Daoy (cell line): ENCODE results near the gene COL19A1. TPM values are rescaled to one million over a fixed set of nuclear protein-coding genes. Genes with fewer than 3 reads are reported as not detected.

Source experiments
- DNase-seq: peaks from one replicate; pipeline ENCODE4 v3.0.0-alpha.2; 2015; ENCODE audit warnings: low read depth
- total RNA-seq: library from RNA; depleted of rRNA; stranded (reverse); fragments of >200 nt; shearing (Covaris generic); gene quantifications from 2 replicates; pipeline ENCODE4 v1.2.3, GENCODE V29; 2014

COL19A1 gene
- total RNA-seq, 1 experiment from 2014 or later = 0.06 TPM

- peak; percentile 38 for DNase-seq
Observed at GRCh38 chr6:70124882-70125545, 258.7 kb downstream of the COL19A1 start.

GRCh38 chr6:70125602-70126001 is 259.2 kb downstream of the COL19A1 start:
- DNase-seq = no peak

- no peak for DNase-seq
Observed at GRCh38 chr6:70129341-70129740, 263.0 kb downstream of the COL19A1 start.

- no peak for DNase-seq
Observed at GRCh38 chr6:70130865-70131264, 264.5 kb downstream of the COL19A1 start.

- DNase-seq = no peak
Observed at GRCh38 chr6:70131528-70131927, 265.2 kb downstream of the COL19A1 start.

GRCh38 chr6:70133246-70133645 is 266.9 kb downstream of the COL19A1 start:
- no peak for DNase-seq

- no peak for DNase-seq
Observed at GRCh38 chr6:70134542-70134941, 268.2 kb downstream of the COL19A1 start.

GRCh38 chr6:70135219-70136160 is 269.1 kb downstream of the COL19A1 start:
- no peak for DNase-seq

GRCh38 chr6:70136996-70137395 is 270.6 kb downstream of the COL19A1 start:
- DNase-seq = no peak

- no peak for DNase-seq
Observed at GRCh38 chr6:70140496-70140895, 274.1 kb downstream of the COL19A1 start.

- DNase-seq = no peak
Observed at GRCh38 chr6:70142034-70142433, 275.7 kb downstream of the COL19A1 start.

- DNase-seq = no peak
Observed at GRCh38 chr6:70145178-70145577, 278.8 kb downstream of the COL19A1 start.

GRCh38 chr6:70149209-70149788 is 282.9 kb downstream of the COL19A1 start:
- no peak for DNase-seq

GRCh38 chr6:70150521-70150920 is 284.2 kb downstream of the COL19A1 start:
- DNase-seq = no peak

- peak; percentile 5 for DNase-seq
Observed at GRCh38 chr6:70151616-70152015, 285.3 kb downstream of the COL19A1 start.

- DNase-seq = no peak
Observed at GRCh38 chr6:70152786-70153185, 286.4 kb downstream of the COL19A1 start.

- DNase-seq = no peak
Observed at GRCh38 chr6:70157086-70157485, 290.7 kb downstream of the COL19A1 start.

- no peak for DNase-seq
Observed at GRCh38 chr6:70160276-70160675, 293.9 kb downstream of the COL19A1 start.

- no peak for DNase-seq
Observed at GRCh38 chr6:70162972-70163371, 296.6 kb downstream of the COL19A1 start.

GRCh38 chr6:70163795-70164194 is 297.4 kb downstream of the COL19A1 start:
- no peak for DNase-seq

GRCh38 chr6:70164556-70164955 is 298.2 kb downstream of the COL19A1 start:
- DNase-seq = no peak

GRCh38 chr6:70166088-70166958 is 300.0 kb downstream of the COL19A1 start:
- DNase-seq = peak; percentile 57
